Measurements from ENCODE around the gene ATP8B3.

The ATP8B3 gene

DNA sequence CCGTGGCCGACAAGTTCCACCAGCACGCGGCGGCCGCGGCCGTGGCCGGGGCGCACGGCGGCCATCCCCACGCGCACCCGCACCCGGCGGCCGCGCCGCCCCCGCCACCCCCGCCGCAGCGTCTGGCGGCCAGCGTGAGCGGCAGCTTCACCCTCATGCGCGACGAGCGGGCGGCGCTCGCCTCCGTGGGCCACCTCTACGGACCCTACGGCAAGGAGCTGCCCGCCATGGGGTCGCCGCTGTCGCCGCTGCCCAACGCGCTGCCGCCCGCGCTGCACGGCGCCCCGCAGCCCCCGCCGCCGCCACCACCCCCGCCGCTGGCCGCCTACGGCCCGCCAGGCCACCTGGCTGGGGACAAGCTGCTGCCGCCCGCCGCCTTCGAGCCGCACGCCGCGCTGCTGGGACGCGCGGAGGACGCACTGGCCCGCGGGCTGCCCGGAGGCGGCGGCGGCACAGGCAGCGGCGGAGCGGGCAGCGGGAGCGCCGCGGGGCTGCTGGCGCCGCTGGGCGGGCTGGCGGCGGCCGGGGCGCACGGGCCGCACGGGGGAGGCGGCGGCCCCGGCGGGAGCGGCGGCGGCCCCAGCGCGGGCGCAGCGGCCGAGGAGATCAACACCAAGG lies 57.9 kb downstream of the ATP8B3 start:
- no peak for DNase-seq

DNA sequence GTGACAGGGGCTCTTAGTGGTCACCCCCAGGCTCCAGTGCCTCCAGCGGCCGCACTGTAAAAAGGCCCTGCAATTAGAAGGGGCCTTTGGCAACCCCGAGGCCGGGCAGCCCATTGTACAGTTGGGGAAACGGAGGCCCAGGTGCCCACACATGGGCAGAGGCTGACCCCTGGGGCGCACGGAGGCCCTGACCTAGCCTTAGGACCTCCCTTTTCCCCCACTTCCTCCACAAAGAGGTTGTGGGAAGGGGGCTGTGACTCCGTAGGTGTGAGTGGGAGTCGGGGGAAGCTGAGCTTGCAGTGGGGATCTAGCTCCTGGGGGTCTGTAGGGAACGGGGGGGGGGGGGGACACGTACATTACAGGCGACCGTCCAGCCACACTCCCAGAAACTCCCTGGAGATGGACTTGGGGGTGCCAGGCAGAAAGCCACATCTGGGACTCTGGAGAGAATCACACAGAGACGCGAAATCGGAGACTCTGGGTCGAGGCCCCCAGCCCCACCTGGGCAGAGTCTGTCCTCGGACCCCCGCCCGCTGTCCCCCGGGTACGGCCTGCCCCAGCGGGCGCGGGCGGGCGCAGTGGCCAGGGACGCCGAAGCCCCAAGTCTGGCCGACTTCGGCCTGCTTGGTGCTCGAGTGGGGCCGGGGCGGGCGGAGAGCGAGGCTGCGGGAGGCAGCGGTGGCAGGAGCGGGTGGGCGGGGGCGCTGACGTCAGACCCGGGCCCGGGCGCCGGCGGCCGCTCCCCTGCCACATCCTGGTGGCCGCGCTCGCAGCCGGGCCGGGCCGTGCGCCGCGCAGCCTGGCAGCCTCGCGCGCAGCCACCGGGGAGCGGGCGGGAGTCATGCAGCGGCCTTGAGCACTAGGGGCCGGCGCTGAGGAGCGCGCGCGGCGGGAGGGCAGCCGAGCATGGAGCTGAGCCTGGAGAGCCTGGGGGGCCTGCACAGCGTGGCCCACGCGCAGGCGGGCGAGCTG lies 59.0 kb downstream of the ATP8B3 start, which contains the start of gene ONECUT3:
TSS of gene ONECUT3 (plus strand) at position 750 of the 972 bp plus-strand sequence. CDS start at position 907, 157 bp downstream.
- peak; percentile 51 for DNase-seq

DNA sequence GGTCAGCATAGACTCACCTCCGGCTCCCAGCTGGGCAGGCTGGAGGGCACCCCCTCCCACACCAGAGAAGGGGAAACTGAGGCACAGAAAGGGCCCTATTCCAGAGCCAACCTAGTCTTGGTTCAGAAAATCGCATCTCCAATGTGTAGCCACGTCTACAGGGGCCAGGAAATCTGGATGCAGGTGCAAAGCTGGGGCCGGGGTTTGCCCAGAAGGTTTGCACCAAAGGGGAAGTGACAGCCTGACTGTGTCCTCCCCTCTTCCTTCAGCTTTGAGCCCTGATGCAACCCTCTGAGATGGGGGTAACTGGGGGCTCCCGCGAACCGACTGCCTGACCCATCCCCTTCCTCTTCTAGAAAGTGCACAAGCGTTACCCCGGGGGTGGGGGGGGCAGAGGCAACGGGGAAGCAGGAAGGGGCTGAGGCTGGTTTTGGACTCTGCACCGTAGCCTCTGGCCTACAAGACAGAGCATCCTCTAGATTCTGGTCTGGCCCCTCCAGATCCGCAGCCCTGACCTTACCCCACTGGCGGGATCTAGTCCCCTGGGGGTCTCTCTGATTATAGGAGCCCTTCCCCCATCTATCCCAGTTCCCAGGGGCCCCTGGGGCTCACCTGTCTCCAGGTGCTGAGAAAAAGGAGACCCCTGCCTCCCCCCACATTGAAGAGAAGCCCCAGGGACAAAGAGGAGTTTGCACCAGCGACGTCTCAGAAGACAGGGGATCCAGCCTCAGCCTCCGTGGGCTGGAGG lies 59.9 kb downstream of the ATP8B3 start:
- no peak for DNase-seq

DNA sequence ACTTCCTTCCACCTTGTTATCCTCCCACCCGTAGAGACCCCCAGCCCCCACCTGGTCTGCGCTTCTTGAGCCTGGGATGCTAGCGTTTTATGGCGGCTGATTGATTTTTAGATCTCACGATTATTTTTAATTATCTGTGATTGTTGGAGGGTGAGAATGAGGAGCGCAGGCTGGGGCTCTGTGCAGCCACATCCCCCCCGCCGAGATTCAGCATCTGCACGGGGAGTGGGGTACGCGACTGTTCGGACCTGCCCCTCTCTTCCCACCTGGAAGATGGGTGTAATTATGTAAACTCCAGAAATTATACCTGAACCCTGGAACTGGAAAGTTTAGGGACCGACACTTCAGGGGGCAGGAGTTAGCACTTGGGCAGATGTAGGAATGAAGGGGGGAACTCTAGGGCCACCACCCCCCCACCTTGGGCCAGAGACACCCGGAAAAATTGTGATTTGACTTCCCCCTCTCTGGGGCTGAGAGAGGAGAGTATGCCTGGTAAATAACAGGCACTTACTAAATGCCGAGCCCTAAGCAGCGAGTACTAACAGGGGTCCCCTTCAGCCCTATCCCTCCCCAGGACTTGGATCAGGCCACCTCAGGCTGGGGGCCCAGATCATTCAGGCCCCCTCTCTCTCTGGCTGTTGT lies 60.6 kb downstream of the ATP8B3 start:
- DNase-seq = no peak

DNA sequence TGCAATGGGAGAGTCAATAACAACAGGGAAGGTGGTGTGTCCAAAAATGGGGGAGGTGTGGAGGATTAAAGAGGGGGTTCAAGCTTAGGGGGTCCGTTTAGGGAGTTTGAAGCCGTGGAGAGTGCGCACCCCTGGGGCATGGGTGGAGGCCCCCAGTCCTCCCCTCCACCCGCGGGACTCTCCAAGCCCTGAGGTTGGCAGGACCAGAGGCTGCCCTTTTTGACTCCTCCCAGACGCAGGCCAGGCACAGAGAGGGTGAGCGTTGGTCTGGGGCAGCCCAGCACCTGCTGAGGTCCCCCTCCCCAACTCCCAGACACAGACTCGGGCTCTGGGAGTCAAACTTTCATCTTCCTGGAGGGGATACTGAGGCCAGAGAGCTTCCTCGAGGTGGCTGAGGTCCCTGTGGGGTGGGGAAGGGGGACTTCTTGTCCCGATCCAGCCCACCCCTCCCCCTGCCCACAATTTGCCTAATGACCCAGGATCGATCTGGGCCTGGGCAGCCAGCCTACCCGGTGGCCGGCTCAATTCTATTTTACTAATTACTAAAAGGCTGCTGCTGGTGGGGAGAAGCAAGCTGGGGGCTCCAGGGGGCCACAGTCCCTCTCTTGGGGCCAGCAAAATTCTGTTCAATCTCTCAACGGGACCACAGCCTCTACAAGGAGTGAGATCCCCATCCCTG lies 61.6 kb downstream of the ATP8B3 start:
- DNase-seq = no peak

DNA sequence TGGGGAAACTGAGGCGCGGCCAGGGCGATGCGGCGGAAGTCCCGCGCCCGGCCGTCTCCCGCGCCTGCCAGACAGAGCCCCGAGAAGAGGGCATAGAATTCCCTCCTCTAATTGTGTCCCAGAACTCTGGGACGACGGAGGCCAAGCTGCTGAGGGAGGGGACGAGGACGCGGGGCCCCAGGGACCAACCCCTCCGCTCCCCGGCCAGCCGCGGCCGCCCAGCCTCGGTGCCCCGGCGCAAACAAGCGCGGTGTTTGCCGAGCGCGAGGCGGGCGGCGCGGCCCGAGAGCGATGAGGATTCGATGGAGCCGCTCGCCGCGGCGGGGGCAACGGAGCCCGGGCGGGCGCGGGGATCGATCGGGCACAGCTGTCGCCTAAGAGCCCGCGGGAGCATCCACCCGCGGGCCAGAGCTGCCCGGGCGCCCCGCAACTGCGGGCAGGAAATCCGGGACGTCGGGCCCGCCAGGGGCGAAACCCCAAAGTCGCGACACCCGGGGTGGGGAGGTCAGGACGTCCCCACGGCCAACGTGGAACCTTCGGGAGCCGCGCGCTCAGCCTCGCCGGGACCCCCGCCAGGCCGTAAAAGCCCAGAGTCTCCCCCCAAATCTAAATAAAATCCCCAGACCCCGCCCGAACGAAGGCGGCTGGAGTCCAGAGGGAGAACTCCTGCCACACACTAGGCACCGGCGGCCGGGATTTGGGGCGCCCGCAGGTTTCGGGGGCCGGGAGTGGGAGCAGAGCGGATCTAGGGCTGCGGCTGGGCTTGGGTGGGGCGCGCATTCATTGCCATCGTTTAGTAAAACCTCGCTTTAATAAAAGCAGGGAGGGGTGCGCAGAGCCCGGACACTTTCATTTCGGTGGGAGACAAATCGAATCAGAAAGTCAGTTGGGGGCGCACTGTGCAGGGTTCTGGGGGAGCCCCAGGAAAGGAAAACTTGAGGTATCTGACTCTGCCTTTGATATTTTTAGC lies 62.4 kb downstream of the ATP8B3 start:
- DNase-seq = no peak

DNA sequence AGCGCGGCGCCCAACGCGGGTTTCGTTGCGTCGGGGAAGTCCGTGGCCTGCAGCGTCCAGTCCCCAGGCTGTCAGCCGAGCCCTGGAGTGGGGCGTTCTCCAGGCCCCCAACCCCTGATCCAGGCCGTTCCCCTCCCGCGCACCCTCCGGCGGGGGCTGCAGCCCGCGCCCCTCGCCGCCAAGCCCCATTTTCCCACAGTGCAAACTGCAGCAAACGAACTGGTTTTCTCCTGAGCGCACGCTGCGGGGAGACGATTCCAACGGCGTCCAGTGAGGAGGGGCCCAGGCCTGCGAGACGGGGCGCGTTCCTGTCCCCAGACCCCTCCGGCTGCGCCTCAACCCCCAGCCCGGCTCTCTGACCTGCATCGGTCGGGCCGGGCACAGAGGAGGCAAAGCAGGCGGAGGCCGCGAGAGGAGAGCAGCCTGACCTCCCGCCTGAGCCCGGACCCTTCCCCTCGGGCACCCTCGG lies 63.2 kb downstream of the ATP8B3 start:
- no peak for DNase-seq

DNA sequence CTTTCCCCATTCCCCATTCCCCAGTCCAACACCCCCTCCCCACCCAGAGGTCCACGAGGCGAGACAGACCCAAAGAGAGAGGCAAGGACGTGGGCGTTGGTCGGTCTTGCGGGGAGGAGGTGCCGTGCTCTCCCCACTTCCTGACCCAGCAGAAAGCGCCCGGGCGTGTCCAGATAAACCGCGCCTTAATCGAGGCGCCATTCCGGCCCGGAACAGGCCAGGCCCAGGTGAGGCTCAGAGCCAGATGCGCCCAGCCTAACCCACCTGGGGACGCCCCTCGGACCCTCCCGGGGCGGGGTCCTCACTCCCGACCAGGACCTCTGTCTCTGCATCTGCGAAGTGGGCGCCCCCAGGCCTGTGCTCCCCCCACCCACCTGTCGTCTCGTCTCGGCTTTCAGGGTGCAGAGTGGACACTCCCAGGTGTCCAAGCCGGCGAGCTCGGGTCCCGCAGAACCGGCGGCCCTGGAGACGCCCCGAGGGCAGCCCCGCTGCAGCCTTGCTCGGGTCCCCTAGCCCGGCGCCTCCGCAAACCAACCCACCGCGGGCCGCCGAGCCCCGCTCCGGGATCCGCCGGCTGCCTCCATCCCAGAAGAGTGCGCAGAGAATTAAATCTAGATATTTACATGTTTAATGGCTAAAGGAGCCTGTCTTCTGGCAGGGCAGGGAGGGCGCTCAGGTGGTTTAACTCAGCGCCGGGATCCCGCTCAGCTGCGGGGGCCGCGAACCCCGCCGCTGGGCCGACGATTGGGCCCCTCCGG lies 63.8 kb downstream of the ATP8B3 start:
- DNase-seq = no peak

DNA sequence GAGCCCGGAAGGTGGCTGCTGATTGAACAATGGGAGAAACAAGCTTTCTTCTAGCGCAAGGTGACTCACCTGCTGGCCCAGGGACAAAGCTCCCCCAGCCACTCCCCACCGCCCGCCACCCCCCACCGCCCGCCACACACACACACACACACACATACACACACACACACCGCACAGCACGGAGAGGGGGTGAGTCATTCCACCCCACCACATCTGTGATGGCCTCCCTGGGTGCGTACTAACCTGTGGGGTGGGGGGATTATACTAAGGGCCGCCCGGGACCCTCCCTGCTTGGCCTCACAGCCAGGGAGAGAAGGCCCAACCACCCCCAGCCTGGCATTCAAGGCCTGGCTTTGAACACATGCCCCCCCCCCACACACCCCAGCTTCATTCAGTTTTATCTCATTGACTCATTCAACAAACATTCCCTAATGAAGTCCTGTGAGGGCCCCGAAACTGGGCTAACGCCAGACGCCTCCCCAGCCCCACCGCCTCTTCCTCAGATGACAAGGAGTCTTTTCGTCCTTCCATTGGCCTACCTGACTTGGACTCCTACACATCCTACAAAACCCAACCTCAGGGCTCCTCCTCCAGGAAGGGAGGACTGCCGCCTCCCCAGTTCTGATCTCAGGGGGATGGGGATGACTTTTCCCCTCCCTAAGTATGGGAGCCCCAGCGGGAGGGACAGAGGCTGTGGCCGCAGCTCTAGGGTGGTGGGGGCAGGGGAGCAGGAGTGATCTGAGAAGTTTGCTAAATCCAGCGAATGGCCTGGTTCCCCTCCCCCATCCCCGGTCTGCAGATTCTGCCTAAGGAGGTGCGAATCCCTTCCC lies 64.6 kb downstream of the ATP8B3 start:
- DNase-seq = peak; percentile 48

DNA sequence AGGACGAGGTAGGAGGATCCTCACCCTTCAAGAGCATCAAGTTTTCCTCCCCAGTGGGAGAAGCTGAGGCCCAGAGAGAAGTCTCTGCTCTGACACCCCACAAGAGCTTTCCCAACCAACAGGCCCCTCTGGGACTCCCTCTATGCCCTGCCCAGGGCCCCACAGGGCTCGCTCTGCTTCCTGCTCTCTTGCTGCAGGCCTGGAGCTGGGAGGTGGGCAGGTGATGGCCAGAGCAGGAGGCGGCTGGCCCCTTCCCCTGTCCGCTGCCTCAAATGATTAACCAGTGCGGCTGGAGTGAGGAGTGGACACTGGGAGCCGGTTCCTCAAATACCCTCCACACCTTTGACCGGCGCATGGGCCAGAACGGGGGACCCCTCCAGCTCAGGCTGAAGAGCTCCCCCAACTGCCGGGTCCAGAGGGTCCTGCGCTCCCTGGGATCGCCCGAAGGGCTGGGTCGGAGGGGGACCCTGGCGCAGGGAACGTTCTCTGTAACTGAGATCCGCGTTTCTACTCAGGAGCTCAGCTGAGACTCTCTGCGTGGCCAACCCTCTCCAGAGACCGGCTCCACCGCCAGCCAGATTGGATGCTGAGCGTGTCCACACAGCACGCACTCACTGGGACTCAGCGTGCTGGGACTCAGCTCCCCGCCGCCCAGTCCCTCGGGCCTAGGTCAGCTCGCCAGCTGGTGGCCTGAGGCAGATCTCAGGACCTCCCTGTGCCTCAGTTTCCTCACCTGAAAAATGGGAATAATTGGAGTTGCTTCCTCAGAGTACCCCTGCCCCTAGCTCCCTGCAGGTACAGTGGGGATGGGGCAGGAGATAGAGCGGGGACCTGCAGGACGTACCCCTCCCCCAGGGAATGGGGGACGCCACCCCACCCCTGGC lies 65.4 kb downstream of the ATP8B3 start:
- DNase-seq = peak; percentile 45

DNA sequence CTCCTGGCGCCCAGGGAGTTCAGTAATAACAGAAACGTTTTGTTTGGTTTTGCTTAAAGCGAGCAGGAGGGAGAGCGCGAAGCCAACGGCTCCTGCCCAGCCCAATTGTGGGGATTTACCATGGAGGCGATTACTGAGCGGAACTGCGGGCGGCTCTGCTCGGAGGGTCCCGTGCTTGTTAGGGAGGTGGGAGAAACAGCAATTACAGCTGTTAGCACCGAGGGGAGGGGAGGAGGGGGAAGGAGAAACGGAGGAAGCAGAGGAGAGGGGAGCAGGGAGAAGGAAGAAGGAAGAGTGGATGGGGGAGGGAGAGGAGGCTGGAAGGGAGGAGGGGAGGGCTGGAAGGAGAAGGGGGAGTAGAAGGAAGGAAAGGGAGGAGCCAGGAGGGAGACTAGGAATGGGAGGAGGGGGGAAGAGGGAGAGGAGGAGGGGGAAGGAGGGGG lies 66.5 kb downstream of the ATP8B3 start:
- peak; percentile 61 for DNase-seq

DNA sequence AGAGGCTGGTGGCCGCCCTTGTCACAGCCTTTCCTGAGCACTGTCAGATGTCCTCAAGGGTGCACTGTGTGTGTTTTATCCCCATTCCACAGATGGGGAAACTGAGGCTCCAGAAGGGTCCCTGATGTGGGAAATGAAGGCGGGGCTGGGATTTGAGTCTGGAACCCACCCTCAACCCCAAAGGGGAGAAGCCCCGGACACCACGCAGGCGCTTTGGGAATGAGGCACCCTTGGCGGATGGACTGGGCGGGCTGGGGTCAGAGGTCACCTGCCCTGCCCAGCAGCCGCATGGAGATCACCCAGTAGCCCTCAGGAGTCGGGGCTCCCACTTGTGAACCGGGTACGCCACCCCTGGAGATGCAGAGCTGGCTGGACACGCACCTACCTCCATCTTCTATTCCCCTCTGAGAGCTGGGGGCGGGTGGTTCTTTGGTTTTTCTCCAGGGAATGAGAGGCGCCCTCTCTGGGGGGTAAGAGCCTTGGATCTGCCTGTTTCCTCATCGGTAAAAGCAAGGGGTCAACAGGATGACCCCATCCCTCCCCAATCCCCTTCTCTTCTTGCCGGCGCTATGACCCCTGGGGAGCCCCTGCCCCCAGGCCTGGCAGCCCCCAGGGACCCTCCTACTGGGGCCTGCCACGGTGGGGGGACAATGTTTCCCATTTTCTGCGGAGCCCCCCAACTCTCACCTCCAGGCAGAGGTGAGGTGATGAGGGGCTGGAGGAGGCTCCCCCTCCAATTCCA lies 67.1 kb downstream of the ATP8B3 start:
- no peak for DNase-seq

DNA sequence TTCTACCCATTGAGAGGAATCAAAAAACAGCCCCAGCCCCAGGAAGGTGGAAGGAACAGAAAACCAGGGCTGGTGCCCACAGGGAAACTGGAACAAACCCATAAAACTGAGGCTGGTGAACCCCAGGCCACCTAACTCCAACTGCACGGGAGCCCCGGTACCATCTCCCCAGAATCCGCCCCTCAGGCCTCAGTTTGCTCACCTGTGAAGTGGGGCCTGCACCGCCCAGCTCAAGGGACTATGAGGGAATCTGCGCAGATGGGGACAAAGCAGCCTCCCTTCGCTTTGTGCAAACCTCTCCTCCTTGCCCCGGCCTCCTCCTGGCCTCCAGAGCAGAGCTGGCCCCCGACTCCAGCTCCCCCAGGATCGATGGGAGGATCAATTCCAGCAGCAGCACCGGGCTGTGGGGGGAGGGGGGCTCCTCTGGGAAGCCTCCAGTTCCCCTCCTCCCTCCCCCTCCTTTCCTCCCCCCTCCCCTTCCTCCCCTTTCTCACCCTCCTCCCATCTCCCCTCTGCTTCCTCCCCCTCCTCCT lies 67.9 kb downstream of the ATP8B3 start:
- DNase-seq = no peak

DNA sequence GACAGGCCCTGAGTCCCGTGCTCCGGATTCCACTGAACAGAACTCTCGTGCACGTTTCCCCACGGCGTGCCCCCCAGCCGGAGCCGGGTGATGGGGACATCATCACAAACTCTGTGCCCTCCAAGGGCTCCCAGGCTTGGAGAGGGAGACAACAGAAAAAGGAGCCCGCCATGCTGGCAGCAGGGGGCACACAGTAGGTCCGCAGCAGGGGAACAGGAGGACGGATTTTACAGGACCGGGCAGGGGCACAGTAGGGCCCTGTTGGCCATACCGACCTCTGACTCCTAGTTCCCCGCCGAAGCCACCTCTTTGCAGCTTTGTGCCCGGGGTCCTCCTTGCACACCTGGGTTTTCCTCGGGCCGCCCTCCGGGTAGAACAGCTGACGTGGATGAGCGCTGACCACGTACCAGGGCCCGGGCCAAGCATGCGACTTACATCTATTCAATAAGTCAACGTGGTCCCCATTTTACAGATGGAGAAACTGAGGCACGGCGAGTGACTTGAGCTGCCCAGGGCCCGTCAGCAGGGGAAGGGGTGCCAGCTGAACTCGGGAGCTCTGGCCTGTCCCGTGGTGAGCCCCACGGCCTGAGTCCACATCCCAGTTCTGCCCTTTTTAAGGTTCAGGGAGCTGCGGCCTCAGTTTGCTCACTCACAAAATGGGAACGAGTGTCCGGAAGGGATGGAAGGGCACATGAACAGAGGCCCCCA lies 68.9 kb downstream of the ATP8B3 start:
- DNase-seq = no peak

DNA sequence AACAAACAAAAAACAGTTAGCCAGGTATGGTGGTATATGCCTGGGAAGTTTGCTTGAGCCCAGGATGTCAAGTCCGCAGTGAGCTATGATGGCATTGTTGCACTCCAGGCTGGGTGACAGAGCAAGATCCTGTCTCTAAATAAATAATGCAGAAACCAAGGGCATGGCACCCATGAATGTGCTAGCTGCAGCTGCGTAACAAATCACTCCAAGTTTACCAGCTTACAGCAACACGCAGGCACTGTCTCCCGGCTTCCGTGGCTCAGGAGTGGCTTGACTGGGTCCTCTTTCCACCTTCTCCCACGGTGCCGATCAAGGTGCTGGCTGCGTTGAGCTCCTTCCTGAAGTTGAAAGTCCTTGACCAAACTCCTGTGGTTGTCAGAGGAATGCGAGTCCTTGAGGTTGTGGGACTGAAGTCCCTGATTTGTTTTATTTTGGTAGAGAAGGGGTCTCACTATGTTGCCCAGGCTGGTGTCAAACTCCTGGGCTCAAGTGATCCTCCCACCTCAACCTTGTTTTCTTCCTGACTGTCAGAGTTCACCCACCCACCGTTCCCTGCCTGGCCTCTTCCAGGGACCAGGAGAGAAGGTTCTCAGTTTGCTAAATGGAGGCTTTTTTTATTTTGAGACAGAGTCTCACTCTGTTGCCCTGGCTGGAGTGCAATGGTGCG lies 72.0 kb downstream of the ATP8B3 start:
- no peak for DNase-seq

DNA sequence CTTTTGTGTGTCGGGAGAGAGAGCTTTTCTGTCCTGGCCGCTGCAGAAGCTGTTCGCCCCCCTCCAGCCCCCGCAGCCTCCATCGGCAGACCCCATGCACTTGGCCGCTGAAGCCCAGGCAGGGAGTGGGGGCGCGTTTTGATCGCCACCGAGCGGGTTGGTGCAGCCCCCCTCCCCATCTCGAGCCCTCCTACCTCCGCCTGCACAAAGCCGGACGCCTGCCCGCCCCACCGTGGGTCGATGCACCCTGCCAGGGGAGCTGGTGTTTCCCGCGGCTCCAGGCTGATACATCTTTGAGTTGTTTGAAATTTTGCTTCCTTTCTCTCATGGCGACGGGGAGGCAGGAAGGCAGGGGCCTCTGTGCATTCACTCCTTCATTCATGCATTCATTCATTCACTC lies 75.1 kb downstream of the ATP8B3 start:
- no peak for DNase-seq
